Endothelial cell of hepatic sinusoid (primary cell): ENCODE data around the gene ABCA7.
"Not testable (repeated sequence)": the region's sequence is repeated elsewhere in the genome, so short reads cannot be mapped to it uniquely, and the experiment has no call there.

Experiments
- in situ Hi-C: cut with HindIII; loops from 2 replicates; pipeline ENCODE4 v1.10.0; 2017; ENCODE audit warnings: low sequenced_read_pairs

ABCA7 gene

DNA sequence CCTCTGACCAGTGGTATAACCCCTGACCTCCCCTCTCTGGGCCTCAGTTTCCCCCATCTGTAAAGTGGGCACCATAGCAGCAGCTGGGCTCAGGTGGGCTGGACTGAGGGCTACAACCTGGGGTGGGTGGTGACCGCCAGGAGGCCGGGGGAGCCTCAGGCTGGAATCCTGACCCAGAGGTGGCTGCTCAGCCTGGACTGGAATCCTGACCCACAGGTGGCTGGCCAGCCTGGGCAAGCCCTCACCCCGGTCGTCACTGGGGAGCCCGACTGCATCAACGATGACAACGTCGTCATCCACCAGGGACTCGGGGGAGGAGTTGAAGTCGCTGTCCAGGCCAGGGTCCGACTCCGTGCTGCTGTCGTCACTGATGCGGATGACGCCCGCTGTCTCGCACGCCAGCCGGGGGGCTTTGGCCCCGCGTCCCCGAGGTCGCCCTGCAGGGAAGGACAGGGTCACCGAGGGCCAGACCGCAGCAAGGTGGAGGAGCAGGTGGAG is 74.1 kb downstream of the ABCA7 start:
- in situ Hi-C loops = no loop called here

DNA sequence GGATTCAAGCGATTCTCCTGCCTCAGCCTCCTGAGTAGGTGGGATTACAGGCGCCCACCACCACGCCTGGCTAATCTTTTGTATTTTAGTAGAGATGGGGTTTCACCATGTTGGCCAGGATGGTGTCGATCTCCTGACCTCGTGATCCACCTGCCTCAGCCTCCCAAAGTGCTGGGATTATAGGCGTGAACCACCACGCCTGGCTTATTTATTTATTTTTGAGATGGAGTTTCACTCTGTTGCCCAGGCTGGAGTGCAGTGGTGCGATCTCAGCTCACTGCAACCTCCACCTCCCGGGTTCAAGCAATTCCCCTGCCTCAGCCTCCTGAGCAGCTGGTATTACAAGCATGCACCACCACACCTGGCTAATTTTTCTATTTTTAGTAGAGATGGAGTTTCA is 74.8 kb downstream of the ABCA7 start:
- in situ Hi-C loops = not testable (repeated sequence)
